Activated CD4-positive, alpha-beta T cell treated with anti-CD3 and anti-CD28 coated beads, Interleukin-2, amount 10 ng/mL, durations not matched to agents 7 days and 5 days (primary cell): ENCODE results near the gene PDGFD. TPM values are rescaled to one million over a fixed set of nuclear protein-coding genes. Genes with fewer than 3 reads are reported as not detected.
"Not testable (repeated sequence)": the region's sequence is repeated elsewhere in the genome, so short reads cannot be mapped to it uniquely, and the experiment has no call there.

Experiments used
- CTCF ChIA-PET: fragments of 350-600 bp; sonication (Branson Sonifier 250); formaldehyde crosslinking; loops from one replicate; lab custom pipeline; 2021; ENCODE audit warnings: antibody characterized with exemption; lab: Charles Lee
- POLR2A ChIA-PET: fragments of 350-600 bp; sonication (Branson Sonifier 250); formaldehyde crosslinking; loops from one replicate; lab custom pipeline; 2021; ENCODE audit warnings: antibody characterized with exemption; lab: Charles Lee
- DNase-seq: peaks from one replicate; pipeline ENCODE4 v3.0.0-alpha.2; 2020
- H3K27ac Mint-ChIP-seq: one replicate; pipeline ENCODE4 v1.8.0; 2021; ENCODE audit warnings: mild to moderate bottlenecking, moderate library complexity, mixed read lengths
- H3K27me3 Mint-ChIP-seq: one replicate; pipeline ENCODE4 v1.8.0; 2021; ENCODE audit warnings: mixed read lengths
- H3K36me3 Mint-ChIP-seq: one replicate; pipeline ENCODE4 v1.8.0; 2021; ENCODE audit warnings: low read depth, mixed read lengths
- H3K4me1 Mint-ChIP-seq: one replicate; pipeline ENCODE4 v1.8.0; 2021; ENCODE audit warnings: mixed read lengths
- H3K4me3 Mint-ChIP-seq: one replicate; pipeline ENCODE4 v1.8.0; 2021; ENCODE audit warnings: mild to moderate bottlenecking, moderate library complexity, mixed read lengths
- H3K9me3 Mint-ChIP-seq: one replicate; pipeline ENCODE4 v1.8.0; 2021; ENCODE audit warnings: mixed read lengths
- total RNA-seq, 2 experiments: library from RNA; stranded (reverse); gene quantifications; one replicate each; pipeline ENCODE4 v1.2.3, GENCODE V29; 2021

Gene PDGFD
- total RNA-seq, 2 experiments from 2014 or later, result not detected

DNA sequence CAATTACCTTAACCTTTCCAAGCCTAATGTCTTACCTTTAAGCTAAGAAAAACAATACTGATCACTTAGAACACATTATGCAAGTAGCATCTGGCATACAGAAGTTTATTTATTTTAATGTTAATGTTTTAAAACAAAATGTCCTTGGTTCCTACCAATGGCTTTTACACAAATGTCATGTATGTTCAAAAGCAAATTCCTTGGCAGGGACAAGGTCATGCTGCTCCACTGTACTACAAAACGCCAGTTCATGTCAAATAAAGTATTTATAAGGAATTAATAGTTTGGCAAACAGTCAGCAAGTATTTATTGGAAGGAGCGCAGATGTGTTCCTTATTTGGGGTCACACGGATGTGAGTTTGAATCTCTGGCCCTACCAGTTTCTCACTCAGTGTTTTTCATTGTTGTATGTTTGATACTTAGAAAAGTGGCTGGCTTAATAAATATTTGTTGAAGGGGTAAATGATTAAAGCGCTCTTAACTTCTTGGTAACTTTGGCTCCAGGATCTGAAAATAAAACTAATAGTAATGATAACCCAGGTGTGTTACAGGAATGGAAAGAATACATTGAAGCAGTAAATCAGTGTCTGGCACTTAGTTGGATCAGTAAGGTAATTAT lies 108.9 kb downstream of the PDGFD start:
- Mint-ChIP-seq H3K27me3 (no peaks in the 10 kb centered on the region), H3K36me3 (no peaks in the 10 kb centered on the region), H3K4me1 (no peaks in the 10 kb centered on the region), H3K4me3 (no peak overlapping the region), H3K9me3 (peaks cover 2% of the 10 kb centered on the region), H3K27ac (no peak overlapping the region)
- no peak for DNase-seq
- POLR2A ChIA-PET, result no interaction called here
- CTCF ChIA-PET, result no interaction called here

DNA sequence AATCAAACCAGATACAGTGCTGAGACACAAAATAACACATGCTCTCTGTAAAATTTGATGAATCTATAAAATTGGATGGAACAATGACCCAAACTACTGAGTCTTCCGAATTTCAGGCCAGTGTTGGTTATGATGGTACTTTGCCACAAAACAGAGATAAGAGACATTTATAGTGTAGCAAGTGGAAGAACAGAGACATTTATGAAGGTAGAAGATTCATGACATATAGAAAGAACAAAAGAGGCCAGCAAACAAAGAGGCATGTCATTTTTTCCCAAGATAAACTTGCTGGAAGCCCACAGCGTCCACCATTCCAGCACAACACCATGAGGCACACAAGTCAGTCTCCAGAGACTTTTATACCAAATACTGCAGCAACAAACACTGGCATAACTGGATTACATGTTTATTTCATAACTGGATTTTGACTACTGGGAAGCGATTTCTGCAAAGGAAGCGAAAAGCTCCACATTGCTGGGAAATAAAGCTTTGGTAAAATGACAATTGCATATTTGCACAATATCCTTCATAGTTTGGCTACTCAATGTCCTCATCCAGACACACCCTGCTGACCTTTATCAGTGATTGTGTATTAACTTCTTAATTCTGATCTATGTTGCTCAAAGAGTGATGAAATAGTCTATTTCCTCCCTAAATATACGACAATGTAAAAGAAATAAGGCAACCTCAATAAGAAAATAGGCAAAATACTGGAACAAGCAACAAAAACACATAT lies 110.0 kb downstream of the PDGFD start:
- Mint-ChIP-seq H3K4me1 (no peaks in the 10 kb centered on the region), H3K27ac (no peak overlapping the region), H3K9me3 (peaks cover 2% of the 10 kb centered on the region), H3K4me3 (no peak overlapping the region), H3K27me3 (no peaks in the 10 kb centered on the region), H3K36me3 (no peaks in the 10 kb centered on the region)
- POLR2A ChIA-PET, result no interaction called here
- CTCF ChIA-PET, result no interaction called here
- DNase-seq, result no peak

DNA sequence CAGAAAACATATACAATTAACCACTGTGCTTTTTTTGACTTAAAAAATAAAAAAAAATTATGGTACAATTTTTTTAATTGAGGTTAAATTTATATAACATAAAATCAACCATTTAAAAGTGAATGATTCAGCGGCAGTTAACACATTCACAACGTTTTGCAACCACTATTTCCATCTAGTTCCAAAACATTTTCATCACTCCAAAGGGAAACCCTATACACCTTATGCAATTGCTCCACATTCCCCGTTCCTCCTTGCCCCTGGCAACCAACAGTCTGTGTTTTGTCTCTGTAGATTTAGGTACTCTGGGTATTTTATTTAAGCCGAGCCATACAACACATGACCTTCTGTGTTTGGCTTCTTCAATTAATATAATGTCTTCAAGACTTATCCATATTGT lies 112.2 kb downstream of the PDGFD start:
- ChIA-PET POLR2A (no interaction called here), CTCF (no interaction called here)
- no peak for DNase-seq
- no peaks in the 10 kb centered on the region for H3K27me3 Mint-ChIP-seq
- no peak overlapping the region for H3K27ac Mint-ChIP-seq
- no peaks in the 10 kb centered on the region for H3K4me1 Mint-ChIP-seq
- no peak overlapping the region for H3K4me3 Mint-ChIP-seq
- H3K9me3 Mint-ChIP-seq, result peaks cover 2% of the 10 kb centered on the region
- no peaks in the 10 kb centered on the region for H3K36me3 Mint-ChIP-seq

DNA sequence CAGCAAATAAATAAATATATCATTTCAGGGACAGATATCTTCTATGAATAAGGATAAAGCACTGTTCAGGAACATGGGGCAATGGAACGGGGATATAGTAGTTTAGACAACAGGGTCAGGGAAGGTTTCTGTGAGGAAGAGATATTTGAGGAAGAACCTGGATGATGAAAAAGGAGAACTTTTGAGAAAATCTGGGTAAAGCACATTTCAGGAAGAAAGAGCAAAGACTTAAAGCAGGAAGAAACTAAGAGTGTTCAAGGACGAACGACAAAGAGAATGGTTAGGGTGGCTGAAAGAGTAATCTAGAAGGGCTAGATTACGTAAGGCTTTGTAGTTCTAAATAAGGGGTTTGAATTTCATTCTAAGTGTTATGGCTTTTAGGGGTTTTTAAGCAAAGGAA lies 114.8 kb downstream of the PDGFD start:
- no peaks in the 10 kb centered on the region for H3K9me3 Mint-ChIP-seq
- DNase-seq, result no peak
- POLR2A ChIA-PET, result no interaction called here
- H3K4me3 Mint-ChIP-seq, result no peak overlapping the region
- CTCF ChIA-PET, result no interaction called here
- H3K4me1 Mint-ChIP-seq, result no peaks in the 10 kb centered on the region
- no peaks in the 10 kb centered on the region for H3K27me3 Mint-ChIP-seq
- no peak overlapping the region for H3K27ac Mint-ChIP-seq
- H3K36me3 Mint-ChIP-seq, result no peaks in the 10 kb centered on the region

DNA sequence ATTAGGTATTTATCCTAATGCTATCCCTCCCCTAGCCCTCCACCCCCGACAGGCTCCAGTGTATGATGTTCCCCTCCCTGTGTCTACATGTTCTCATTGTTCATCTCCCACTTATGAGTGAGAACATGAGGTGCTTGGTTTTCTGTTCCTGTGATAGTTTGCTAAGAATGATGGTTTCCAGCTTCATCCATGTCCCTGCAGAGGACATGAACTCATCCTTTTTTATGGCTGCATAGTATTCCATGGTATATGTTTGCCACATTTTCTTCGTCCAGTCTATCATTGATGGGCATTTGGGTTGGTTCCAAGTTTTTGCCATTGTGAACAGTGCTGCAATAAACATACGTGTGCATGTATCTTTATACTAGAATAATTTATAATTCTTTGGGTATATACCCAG lies 117.1 kb downstream of the PDGFD start:
- DNase-seq, CTCF ChIA-PET, H3K27me3 Mint-ChIP-seq, H3K4me3 Mint-ChIP-seq, POLR2A ChIA-PET, H3K9me3 Mint-ChIP-seq, H3K36me3 Mint-ChIP-seq, H3K27ac Mint-ChIP-seq, H3K4me1 Mint-ChIP-seq: not testable (repeated sequence)

DNA sequence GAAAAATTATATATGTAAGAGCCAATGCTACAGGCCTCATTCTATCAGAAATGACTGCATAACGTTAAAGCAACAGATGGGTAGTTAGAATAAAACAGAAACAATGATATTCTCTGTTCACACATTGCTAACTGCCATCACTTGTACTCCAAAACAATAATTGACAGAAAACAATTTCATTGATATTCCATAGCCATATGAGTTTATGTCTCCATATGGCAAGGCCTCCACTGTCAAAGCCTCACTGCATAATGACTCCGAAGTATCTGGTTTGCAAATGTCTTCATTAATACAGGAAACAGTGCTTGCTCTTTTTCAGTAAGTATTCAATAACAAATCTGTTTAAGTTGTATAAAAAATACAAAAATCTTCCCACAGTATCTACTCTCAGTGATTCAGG lies 117.6 kb downstream of the PDGFD start:
- H3K27me3 Mint-ChIP-seq, result no peaks in the 10 kb centered on the region
- H3K4me3 Mint-ChIP-seq, result no peak overlapping the region
- POLR2A ChIA-PET, result no interaction called here
- no peak for DNase-seq
- H3K9me3 Mint-ChIP-seq, result no peaks in the 10 kb centered on the region
- H3K27ac Mint-ChIP-seq, result no peak overlapping the region
- no peaks in the 10 kb centered on the region for H3K4me1 Mint-ChIP-seq
- H3K36me3 Mint-ChIP-seq, result no peaks in the 10 kb centered on the region
- CTCF ChIA-PET, result no interaction called here

DNA sequence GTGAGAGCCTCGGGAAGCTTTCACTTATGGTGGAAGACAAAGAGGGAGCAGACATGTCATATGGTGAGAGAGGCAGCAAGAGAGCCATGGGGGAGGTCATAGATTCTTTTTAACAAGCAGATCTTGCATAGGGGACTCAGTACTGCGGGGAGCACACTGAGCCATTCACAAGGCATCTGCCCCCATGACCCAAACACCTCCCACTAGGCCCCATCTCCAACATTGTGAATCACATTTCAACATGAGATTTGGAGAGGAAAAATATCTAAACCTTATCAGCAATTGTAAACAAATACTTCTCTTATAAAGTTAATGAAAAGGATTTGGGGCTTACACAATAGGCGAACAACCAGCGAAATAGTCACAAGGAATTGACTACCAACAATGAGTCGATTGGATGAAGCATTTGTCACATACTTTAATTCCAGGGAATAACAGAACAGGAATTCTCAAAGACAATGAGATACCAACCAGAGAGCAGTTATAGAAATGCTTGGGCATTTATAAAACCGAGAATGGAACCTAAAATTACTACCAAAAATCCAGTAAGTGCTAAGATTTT lies 120.2 kb downstream of the PDGFD start:
- no peak for DNase-seq
- CTCF ChIA-PET, result no interaction called here
- Mint-ChIP-seq H3K4me1 (no peaks in the 10 kb centered on the region), H3K27ac (no peak overlapping the region), H3K27me3 (no peaks in the 10 kb centered on the region), H3K4me3 (no peak overlapping the region), H3K36me3 (no peaks in the 10 kb centered on the region), H3K9me3 (no peaks in the 10 kb centered on the region)
- POLR2A ChIA-PET, result no interaction called here

DNA sequence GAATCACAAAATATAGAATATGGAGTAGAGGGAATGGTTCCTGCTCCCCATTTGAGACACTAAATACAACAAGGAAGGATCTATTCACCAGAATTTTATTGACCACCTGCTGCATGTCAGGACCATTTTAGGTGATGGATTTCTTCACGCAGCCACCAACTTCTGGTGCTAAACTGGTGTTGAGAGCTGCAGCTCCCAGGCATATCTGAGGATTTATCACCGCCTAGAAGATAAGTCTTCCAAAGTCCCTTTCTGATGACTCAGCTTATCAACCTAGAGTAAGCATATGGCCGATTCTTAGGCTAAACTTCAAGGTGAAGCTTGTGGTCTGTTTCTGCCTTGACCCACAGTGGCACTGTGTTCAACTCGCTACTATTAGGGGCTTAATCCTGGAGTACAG lies 120.8 kb downstream of the PDGFD start:
- Mint-ChIP-seq H3K4me3 (no peak overlapping the region), H3K27ac (no peak overlapping the region), H3K9me3 (no peaks in the 10 kb centered on the region)

DNA sequence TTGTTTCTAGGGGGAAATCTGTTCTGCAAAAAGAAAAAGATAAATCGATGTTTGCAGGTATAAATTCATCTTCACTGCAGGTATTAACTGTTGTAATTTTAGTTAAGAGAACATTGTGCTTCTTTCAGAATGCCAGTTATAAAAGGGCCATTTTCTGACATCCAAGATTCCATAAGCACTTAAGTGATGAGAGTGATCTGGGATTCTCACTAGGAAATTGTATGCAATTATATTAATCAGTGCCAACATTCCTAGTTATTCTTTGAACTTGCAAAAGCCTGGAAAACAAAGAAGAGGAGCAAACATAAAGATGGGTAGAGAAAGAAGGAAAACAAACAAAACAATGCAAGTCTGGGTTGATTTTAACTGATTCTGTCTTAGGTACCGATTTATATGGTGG lies 122.2 kb downstream of the PDGFD start:
- CTCF ChIA-PET, result no interaction called here
- no peaks in the 10 kb centered on the region for H3K36me3 Mint-ChIP-seq
- no peak for DNase-seq
- H3K27ac Mint-ChIP-seq, result no peak overlapping the region
- H3K4me3 Mint-ChIP-seq, result no peak overlapping the region
- POLR2A ChIA-PET, result no interaction called here
- no peaks in the 10 kb centered on the region for H3K4me1 Mint-ChIP-seq
- H3K9me3 Mint-ChIP-seq, result no peaks in the 10 kb centered on the region
- no peaks in the 10 kb centered on the region for H3K27me3 Mint-ChIP-seq

More for the DNA sequence above, 120.8 kb downstream of the PDGFD start:
- H3K36me3 Mint-ChIP-seq, result no peaks in the 10 kb centered on the region
- H3K27me3 Mint-ChIP-seq, result no peaks in the 10 kb centered on the region
- no peak for DNase-seq
- no peaks in the 10 kb centered on the region for H3K4me1 Mint-ChIP-seq
- POLR2A ChIA-PET, result no interaction called here
- CTCF ChIA-PET, result no interaction called here

DNA sequence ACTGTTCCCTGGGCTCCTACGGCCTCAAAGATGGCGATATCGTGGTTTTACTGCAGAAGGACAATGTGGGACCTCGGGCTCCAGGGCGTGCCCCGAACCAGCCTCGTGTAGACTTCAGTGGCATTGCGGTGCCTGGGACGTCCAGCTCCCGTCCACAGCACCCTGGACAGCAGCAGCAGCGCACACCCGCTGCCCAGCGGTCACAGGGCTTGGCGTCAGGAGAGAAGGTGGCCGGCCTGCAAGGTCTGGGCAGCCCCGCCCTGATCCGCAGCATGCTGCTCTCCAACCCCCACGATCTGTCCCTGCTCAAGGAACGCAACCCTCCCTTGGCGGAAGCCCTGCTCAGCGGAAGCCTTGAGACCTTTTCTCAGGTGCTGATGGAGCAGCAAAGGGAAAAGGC lies 127.0 kb downstream of the PDGFD start:
- no peaks in the 10 kb centered on the region for H3K4me1 Mint-ChIP-seq
- no peak for DNase-seq
- H3K27ac Mint-ChIP-seq, result no peak overlapping the region
- no peaks in the 10 kb centered on the region for H3K27me3 Mint-ChIP-seq
- POLR2A ChIA-PET, result no interaction called here
- H3K4me3 Mint-ChIP-seq, result no peak overlapping the region
- no peaks in the 10 kb centered on the region for H3K36me3 Mint-ChIP-seq
- CTCF ChIA-PET, result no interaction called here
- H3K9me3 Mint-ChIP-seq, result no peaks in the 10 kb centered on the region

DNA sequence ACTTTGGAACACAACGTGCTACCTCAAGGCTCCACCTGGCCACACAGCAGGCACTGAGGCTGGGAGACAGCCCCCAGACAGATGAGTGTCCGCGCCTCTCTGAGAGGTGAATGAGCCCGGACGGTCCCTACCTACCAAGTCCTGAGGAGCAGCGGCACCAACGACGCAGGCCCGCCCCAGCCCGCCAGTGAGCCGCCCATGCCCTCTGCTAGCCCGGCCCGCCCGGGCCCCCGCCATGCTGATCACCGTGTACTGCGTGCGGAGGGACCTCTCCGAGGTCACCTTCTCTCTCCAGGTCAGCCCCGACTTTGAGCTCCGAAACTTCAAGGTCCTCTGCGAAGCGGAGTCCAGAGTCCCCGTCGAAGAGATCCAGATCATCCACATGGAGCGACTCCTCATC lies 127.4 kb downstream of the PDGFD start, which contains the start of gene DDI1:
Gene DDI1, plus strand, starts transcription at position 53 of the 400 bp plus-strand sequence. Its CDS starts 183 bp downstream, at position 236.
- no peak within 1 kb of the TSS for H3K4me3 Mint-ChIP-seq
- H3K27ac Mint-ChIP-seq, result no peak within 1 kb of the TSS
- H3K9me3 Mint-ChIP-seq, result no peaks in the 10 kb centered on the region
- H3K4me1 Mint-ChIP-seq, result no peaks in the 10 kb centered on the region
- POLR2A ChIA-PET, result no interaction called here
- H3K36me3 Mint-ChIP-seq, result no peaks in the 10 kb centered on the region
- DNase-seq, result no peak
- CTCF ChIA-PET, result no interaction called here
- no peaks in the 10 kb centered on the region for H3K27me3 Mint-ChIP-seq

DNA sequence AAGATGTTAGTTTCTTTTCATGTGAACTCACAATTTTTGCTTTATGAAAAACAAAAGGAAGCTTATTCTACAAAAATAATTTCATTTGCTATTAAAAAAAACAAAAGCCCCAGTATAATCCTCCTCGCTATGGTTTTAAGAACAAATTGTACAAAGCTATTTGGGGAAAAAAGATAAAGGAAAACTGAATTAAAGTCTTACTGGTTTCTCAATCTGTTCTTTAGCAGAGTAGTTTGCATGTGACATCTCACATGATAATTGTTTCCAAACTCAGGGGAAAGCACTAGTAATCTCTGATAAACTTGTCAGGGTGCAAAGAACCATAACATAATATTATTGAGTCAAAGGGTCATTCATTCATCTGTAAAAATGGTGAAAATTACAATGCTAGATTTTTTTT lies 130.4 kb downstream of the PDGFD start:
- Mint-ChIP-seq H3K27ac (no peak overlapping the region), H3K36me3 (no peaks in the 10 kb centered on the region), H3K9me3 (no peaks in the 10 kb centered on the region), H3K4me1 (no peaks in the 10 kb centered on the region), H3K27me3 (no peaks in the 10 kb centered on the region), H3K4me3 (no peak overlapping the region)
- ChIA-PET CTCF (no interaction called here), POLR2A (no interaction called here)
- no peak for DNase-seq

DNA sequence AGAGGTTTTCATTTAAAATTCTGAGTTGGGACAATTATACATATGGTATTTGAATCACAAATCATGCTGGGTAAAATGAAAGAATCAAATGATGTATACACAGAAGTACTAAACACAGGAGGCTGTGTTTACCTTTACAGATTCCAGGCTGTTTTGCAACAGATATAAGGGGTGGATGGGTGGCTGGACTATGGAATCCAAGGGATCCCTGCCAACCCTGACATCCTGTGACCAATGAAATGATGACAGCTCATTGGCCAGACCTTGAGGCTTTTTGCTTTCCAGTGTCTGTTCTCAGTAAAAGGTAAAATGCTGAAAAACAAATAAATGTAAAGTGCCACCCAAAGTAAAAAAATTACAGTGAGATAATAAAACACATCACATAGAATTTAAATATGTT lies 130.8 kb downstream of the PDGFD start:
- CTCF ChIA-PET, result no interaction called here
- POLR2A ChIA-PET, result no interaction called here
- Mint-ChIP-seq H3K9me3 (no peaks in the 10 kb centered on the region), H3K4me1 (no peaks in the 10 kb centered on the region), H3K27me3 (no peaks in the 10 kb centered on the region), H3K4me3 (no peak overlapping the region), H3K36me3 (no peaks in the 10 kb centered on the region), H3K27ac (no peak overlapping the region)
- DNase-seq, result no peak
